ENCODE data around the gene EGFR.

EGFR gene

GRCh38 chr7:54978364-54979116, 40.3 kb upstream of the EGFR start:
- no peak for TF ChIP-seq RARB (CRISPR knock-in tag; IDR thresholded peaks at IDR 0.05)
- ATAC-seq, result no peak

GRCh38 chr7:54980521-54980920, 38.3 kb upstream of the EGFR start:
- no peak for TF ChIP-seq BACH2 (CRISPR knock-in tag; IDR thresholded peaks at IDR 0.05; ENCODE audit: borderline replicate concordance)
- no peak for TF ChIP-seq ISL1 (CRISPR knock-in tag; IDR thresholded peaks at IDR 0.05)
- TF ChIP-seq ZC3H10 (CRISPR knock-in tag; IDR thresholded peaks at IDR 0.05), result no peak
- no peak for TF ChIP-seq TOX (CRISPR knock-in tag; IDR thresholded peaks at IDR 0.05; ENCODE audit: borderline replicate concordance)
- no peak for TF ChIP-seq CSDC2 (CRISPR knock-in tag; IDR thresholded peaks at IDR 0.05)
- TF ChIP-seq TSHZ2 (CRISPR knock-in tag; IDR thresholded peaks at IDR 0.05), result no peak
- ATAC-seq, result no peak

GRCh38 chr7:54981913-54982312, 36.9 kb upstream of the EGFR start:
- ATAC-seq, result no peak
- no peak for TF ChIP-seq POU6F1 (CRISPR knock-in tag; IDR thresholded peaks at IDR 0.05; ENCODE audit: borderline replicate concordance, low read depth)

- TF ChIP-seq ESRRG (CRISPR knock-in tag; IDR thresholded peaks at IDR 0.05) (no peak), POU6F1 (CRISPR knock-in tag; IDR thresholded peaks at IDR 0.05; ENCODE audit: borderline replicate concordance, low read depth) (no peak; the same call in 1 of the 2 replicates), ARNTL (CRISPR knock-in tag; IDR thresholded peaks at IDR 0.05; ENCODE audit: borderline replicate concordance, low read depth) (no peak), ISL1 (CRISPR knock-in tag; IDR thresholded peaks at IDR 0.05) (no peak), TSHZ2 (CRISPR knock-in tag; IDR thresholded peaks at IDR 0.05) (no peak), PATZ1 (CRISPR knock-in tag; IDR thresholded peaks at IDR 0.05; ENCODE audit: borderline replicate concordance) (no peak), ZNF565 (CRISPR knock-in tag; conservative IDR thresholded peaks at IDR 0.05; ENCODE audit: low read depth) (no peak), OSR1 (CRISPR knock-in tag; IDR thresholded peaks at IDR 0.05) (no peak)
- peak; percentile 97 for ATAC-seq
Observed at GRCh38 chr7:54985426-54986330, 33.1 kb upstream of the EGFR start.

Data from SK-N-SH treated with all-trans-retinoic acid at 6 μM for 48 hours (cell line).